Measurements from ENCODE around the gene TMEFF1.

TMEFF1 gene

DNA sequence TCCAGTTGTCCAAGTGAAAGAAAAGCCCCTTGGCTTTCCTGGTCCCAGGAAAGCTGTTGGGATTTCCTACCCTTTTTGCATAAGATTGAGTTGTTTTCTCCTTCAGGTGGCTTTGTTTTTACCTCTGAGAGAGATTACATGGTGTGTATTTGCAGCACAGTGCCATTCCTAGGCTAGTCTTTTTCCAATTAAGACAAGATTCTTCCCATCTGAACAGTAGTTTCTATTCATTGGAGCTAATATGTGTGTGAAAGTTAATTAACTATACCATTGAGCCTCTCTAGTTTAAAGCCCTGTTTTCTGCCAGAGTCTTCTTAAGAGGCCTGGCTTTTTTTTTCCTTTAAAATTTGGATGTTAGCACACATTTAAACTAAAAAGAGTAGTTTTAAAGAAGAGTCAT is 25.9 kb upstream of the TMEFF1 start:
- no peak for DNase-seq (ENCODE audit: low spot score)

GRCh38 chr9:100448266-100448665 is 24.7 kb upstream of the TMEFF1 start:
- DNase-seq (ENCODE audit: low spot score): no peak

GRCh38 chr9:100449420-100449819 is 23.5 kb upstream of the TMEFF1 start:
- DNase-seq (ENCODE audit: low spot score): no peak

DNA sequence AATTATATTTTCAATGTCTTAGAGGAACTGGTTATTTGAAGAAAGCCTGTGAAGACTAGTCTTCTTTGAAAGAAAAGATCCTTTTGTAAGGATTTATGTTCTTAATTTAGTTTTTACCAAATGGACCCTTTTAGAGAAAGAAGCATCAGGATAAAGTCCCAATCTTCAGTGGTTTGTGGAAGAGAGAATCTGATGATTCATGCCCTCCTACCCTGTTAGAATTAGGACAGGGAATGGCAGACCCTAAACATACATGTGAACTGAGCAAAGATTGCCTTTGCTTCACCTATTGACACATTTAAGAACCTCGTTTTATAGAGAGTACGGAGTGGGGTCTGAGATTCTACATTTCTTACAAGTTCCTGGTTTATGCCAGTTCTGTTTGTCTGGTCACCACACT is 20.1 kb upstream of the TMEFF1 start:
- DNase-seq (ENCODE audit: low spot score): no peak

DNA sequence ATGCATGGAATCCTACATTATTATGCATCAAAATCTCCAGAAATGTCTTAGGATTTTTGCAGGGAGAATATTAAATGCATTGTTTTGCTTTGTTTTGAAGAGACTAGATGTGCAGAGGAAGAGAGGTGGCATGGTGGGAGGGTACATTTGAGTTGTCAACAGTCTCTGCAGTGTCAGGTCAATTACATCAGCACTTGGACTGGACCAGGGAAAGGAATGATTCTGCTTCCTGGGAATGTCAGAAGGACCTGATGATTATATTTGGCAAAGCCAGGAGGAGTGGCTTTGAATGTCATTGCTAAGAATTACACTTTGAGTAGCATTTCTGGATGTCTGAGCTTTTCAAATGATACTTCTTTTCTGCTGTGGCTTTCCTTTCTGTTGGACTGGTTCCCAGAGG is 17.5 kb upstream of the TMEFF1 start:
- peak; percentile 17 for DNase-seq (ENCODE audit: low spot score)

DNA sequence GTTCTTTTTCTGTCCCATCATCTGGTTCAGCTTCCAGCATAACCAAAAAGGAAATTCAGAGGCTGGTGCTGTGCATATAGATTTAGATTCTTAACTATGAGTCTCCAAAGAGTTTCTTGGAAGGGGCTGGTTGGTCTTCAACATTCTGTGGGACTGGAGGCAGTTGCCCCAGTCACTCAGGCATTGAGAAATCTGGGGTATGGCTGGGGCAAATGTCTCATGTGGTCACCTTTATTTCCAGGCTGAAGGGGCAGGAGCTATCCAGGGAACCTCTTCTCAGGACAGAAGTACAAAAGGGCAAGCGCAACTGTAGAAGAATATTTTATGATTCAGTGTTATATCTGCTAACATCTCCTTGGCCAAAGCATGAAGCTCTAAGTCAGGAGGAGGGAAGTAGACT is 15.4 kb upstream of the TMEFF1 start:
- DNase-seq (ENCODE audit: low spot score): no peak

DNA sequence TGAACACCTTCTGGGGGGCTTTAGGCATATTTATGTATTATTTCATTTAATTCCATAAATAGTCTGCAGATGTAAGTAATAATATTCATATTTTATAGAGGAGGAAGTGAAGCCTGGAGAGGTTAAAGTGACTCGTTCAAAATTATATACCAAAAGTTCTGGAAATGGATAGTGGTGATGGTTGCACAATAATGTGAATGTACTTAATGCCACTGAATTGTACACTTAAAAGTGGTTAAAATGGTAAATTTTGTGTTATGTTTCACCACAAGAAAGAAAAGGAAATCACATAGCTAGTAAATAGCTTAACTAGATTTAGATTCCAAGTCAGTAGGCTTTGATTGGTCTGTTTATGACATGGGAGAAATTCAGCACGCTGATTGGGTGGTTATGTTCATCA is 13.0 kb upstream of the TMEFF1 start:
- DNase-seq (ENCODE audit: low spot score): no peak

DNA sequence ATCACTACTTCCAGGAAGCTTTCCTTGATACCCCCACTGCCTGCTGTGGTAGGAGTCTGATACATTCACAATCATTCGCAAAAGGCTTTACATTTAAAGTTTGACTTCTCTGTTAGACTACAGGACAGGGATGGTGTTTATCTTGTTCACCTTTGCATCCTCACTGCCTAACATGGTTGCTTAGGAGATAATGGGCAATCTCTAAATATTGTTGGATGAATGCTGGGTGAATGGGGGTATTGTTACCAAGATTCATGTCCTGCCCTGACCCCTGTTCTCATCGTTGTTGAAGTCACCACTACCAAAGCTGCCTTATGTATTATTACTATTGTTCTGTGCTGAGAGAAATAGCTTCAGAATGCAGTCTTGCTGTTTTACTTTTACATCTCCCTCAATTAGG is 7.7 kb upstream of the TMEFF1 start:
- no peak for DNase-seq (ENCODE audit: low spot score)

DNA sequence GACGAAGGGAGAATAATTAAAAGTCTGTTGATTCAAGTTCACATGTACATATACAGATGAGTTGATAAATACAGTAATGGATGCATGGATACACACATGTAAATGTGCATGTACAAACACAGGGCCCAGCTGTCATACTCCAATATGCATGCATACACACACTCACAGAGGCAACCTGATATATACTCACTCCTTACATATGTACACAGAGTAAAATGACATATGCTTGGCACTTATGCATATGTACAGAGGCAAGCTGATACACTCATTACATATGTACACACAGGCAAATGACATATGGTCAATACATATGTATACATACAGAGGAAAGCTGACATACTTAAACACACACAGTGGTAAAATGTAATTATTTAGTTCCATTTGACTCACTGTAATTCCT is 7.2 kb upstream of the TMEFF1 start:
- no peak for DNase-seq (ENCODE audit: low spot score)

DNA sequence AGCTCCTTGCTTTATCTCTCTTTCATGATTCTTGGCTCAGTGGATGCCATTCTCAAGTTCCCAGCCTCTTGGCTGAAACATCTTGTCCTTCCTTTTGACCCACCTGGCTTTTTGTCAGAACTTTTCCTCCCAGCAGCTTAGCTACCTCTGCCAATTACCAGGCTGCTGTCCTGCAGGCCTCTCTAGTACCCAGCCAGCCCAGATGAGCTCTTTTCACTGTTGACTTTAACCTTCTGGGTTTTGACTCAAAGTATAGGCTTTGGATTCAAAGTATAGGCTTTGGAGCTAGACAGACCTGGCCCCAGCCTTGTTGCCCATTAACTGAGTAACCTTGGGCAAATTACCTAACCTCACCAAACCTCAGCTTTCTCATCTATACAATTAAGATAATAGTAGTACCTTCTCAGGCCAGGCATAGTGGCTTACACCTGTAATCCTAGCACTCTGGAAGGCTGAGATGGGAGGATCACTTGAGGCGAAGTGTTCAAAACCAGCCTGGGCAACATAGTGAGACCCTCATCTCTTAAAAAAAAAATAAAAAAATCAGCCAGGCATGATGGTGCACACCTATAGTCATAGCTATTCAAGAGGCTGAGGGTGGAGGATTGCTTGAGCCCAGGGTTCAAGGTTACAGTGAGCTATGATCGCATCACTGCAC is 6.6 kb upstream of the TMEFF1 start:
- no peak for DNase-seq (ENCODE audit: low spot score)

- DNase-seq (ENCODE audit: low spot score): peak; percentile 57
Measured at GRCh38 chr9:100466829-100467221, 6.1 kb upstream of the TMEFF1 start.

- no peak for DNase-seq (ENCODE audit: low spot score)
Measured at GRCh38 chr9:100468041-100468440, 4.9 kb upstream of the TMEFF1 start.

DNA sequence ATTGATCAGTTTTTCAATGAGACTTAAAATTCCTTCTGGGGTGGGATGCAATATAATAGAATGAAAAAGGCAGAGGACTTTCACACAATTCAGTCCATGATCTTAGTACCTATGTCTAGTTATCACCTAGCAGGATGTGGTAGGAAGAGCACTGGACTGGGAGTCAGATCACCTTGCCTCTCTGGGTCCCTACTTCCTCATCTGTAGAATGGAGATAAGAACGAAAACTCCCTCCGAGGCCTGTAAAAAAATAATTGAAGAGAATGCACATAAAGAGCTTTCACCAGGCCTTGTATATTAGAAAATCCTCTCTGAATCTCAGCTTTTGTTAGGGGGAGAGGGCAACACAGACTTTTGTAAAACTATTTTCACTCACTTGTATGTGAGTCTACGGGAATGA is 681 bp upstream of the TMEFF1 start:
- DNase-seq (ENCODE audit: low spot score): no peak

DNA sequence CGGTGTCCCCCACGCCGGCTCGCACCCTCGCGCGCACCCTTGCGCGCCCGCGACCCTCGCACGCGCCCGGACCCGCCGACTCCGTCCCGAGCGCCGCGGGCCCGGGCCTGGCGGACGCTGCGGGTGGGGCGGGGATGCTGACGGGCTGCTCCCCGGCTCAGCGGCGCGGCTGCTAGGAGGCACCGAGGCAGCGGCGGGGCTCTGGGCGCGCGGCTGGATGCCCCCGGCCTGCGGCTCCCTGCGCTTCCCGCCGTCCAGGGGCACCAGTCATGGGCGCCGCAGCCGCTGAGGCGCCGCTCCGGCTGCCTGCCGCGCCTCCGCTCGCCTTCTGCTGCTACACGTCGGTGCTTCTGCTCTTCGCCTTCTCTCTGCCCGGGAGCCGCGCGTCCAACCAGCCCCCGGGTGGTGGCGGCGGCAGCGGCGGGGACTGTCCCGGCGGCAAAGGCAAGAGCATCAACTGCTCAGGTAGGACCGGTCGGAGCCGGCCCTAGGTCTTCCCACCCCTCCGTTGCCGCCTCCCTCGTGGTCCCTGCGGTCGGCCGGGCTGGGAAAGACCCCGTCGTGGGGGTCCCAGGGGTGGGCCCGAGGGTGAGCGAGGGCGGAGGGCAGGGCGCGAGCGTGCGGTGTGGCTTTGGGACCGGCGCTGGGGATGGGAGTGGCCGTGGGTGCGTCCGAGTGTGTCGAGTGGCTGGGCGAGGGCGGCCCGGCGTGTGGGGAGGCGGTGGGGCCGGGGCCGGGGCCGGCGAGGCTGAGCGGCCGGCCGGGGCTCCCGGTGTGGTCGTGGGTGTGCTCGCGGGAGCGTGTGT is 530 bp downstream of the TMEFF1 start:
- peak; percentile 52 for DNase-seq (ENCODE audit: low spot score)

DNA sequence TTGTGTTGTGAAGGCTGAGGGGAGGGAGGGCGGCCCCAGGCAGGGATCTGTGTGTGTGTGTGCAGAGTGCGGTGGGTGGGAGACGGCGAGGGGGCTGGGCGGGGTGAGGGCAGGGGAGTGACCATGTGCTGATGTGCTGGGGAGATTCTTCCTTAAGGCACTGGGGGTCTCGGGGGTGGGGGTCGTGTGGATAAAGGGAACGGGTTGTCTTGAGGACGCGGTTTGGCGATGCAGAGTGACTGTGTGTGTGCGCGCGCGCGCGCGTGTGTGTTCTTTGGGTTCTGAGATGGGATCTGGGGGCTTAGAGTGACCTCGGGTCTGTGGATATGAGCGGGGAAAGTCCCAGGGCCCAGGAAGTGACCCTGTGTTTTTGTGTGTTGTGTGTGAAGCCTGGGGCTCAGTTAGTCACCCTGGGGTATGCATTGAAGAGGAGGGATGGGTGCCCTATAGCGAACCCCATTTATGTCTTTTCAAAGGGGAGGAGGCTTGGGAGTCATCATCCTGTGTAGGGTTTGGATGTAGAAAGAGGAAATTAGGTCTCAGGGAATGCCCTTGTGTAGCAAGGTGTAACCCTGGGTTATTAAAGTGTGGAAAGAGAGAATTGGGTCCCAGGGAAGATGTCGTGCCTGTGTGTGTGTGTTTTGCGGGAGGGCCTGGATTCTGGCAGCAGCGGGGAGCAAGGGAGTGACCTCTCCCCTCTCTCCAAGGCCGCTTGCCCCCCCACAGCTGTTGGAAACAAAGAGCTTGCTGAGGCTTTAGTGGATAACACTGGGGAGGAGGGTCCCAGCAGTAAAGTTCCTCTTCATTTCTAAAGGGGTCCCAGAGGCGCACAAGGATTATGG is 1.4 kb downstream of the TMEFF1 start:
- no peak for DNase-seq (ENCODE audit: low spot score)

GRCh38 chr9:100474924-100475276 is 2.0 kb downstream of the TMEFF1 start:
- no peak for DNase-seq (ENCODE audit: low spot score)

DNA sequence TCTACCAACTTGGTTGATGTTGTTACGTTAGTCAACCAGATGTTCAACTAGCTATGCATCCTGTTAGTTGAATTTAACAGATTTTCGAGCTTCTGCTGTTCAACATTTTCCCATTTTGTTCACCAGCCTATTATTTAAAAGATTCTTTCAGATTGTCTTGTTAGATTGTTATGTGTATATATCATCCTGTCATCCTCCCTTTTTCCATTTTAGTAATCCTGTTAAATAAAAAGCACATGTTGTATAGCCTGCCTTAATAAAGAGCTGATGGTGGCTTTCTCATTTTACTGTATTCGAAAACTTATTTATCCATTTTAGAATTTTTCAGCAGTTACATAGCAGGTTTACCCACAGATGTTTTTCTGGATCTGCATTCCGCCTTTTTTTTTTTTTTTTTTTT is 4.3 kb downstream of the TMEFF1 start:
- no peak for DNase-seq (ENCODE audit: low spot score)

DNA sequence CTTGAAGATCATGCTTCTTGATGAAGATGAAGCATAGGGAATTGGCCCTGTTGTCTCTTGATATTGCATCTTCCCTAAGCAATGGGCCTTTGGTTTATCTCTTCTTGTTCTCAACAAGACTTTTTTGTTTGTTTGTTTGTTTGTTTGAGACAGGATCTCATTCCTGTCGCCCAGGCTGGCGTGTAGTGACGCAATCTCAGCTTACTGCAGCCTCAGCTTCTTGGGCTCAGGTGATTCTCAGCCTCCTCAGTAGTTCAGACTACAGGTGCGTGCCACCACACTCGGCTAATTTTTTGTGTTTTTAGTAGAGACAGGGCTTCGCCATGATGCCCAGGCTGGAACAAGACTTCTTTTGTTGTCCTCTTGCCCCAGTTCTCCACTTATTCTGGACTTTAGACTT is 5.2 kb downstream of the TMEFF1 start:
- no peak for DNase-seq (ENCODE audit: low spot score)

DNA sequence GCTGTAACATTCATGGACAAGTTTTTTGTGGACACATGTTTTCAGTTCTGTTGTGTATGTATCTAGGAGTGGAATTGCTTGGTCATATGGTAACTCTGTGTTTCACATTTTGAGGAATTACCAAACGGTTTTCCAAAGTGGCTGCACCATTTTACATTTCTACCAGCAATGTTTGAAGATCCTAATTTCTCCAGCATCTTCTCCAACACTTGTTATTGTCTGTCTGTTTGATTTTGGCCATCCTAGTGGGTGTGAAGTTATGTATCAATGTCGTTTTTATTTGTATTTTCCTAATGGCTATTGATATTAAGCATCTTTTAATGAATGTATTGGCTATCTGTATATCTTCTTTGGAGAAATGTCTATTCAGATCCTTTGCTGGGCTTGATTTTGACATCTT is 6.9 kb downstream of the TMEFF1 start:
- no peak for DNase-seq (ENCODE audit: low spot score)

DNA sequence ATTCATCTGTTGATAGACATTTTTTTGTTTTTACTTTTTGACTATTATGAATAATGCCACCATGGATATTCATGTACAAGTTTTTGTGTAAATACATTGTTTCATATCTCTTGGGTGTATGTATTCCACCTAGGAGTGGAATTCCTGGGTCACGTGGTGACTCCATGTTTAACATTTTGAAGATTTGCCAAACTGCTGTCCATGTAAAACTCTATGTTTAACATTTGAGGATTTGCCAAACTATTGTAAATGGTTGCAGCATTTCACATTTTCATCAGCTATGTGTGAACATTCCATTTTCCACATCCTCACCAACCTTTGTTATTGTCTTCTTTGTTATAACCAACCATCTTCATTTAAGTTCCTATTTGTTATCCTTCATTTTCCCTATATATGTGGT is 12.2 kb downstream of the TMEFF1 start:
- no peak for DNase-seq (ENCODE audit: low spot score)

GRCh38 chr9:100486479-100487176 is 13.7 kb downstream of the TMEFF1 start:
- no peak for DNase-seq (ENCODE audit: low spot score)

GRCh38 chr9:100488177-100488576 is 15.2 kb downstream of the TMEFF1 start:
- DNase-seq (ENCODE audit: low spot score): no peak

Data from SW480 (cell line).